HG02798 (cell line): ENCODE measurements around the gene RAB27B.
"Not testable (repeated sequence)": the region's sequence is repeated elsewhere in the genome, so short reads cannot be mapped to it uniquely, and the experiment has no call there.

Experiments
- ATAC-seq: cut with Tn5 transposase; IDR thresholded peaks from one replicate; pipeline ENCODE4 v1.9.1; 2021; ENCODE audit warnings: mild to moderate bottlenecking; ENCODE audit not compliant: unreplicated experiment, poor library complexity

The RAB27B gene

GRCh38 chr18:54813977-54814565, 14.2 kb upstream of the RAB27B start:
- ATAC-seq = no peak

GRCh38 chr18:54815086-54815485, 13.2 kb upstream of the RAB27B start:
- ATAC-seq = no peak

- ATAC-seq = not testable (repeated sequence)
These were observed 7.4 kb upstream of the RAB27B start for GRCh38 chr18:54820785-54821275.

GRCh38 chr18:54822872-54823845, 5.1 kb upstream of the RAB27B start:
- no peak for ATAC-seq

- no peak for ATAC-seq
These were observed 3.5 kb upstream of the RAB27B start for GRCh38 chr18:54824761-54825160.

GRCh38 chr18:54825601-54826344, 2.5 kb upstream of the RAB27B start:
- no peak for ATAC-seq

- no peak for ATAC-seq
These were observed 709 bp downstream of the RAB27B start for GRCh38 chr18:54828986-54829385.

GRCh38 chr18:54829856-54830255, 1.6 kb downstream of the RAB27B start:
- no peak for ATAC-seq

GRCh38 chr18:54830260-54830659, 2.0 kb downstream of the RAB27B start:
- ATAC-seq = no peak

GRCh38 chr18:54830866-54831265, 2.6 kb downstream of the RAB27B start:
- no peak for ATAC-seq

GRCh38 chr18:54835944-54836343, 7.7 kb downstream of the RAB27B start:
- no peak for ATAC-seq

GRCh38 chr18:54843314-54843713, 15.0 kb downstream of the RAB27B start:
- no peak for ATAC-seq

GRCh38 chr18:54845787-54846186, 17.5 kb downstream of the RAB27B start:
- ATAC-seq = no peak

GRCh38 chr18:54848121-54848520, 19.8 kb downstream of the RAB27B start:
- ATAC-seq = no peak

GRCh38 chr18:54849683-54850082, 21.4 kb downstream of the RAB27B start:
- no peak for ATAC-seq

GRCh38 chr18:54850598-54850997, 22.3 kb downstream of the RAB27B start:
- no peak for ATAC-seq

- ATAC-seq = no peak
These were observed 24.8 kb downstream of the RAB27B start for GRCh38 chr18:54852780-54853675.

- ATAC-seq = not testable (repeated sequence)
These were observed 26.8 kb downstream of the RAB27B start for GRCh38 chr18:54855050-54855449.

- ATAC-seq = no peak
These were observed 27.9 kb downstream of the RAB27B start for GRCh38 chr18:54856105-54856646.
